Activated CD4-positive, CD25-positive, alpha-beta regulatory T cell treated with anti-CD3 and anti-CD28 coated beads, Interleukin-2, amount 50 U/mL, for 72 hours (primary cell): ENCODE results near the gene LEMD1.
A peak's percentile ranks its signal among the peaks of the same experiment; 100 is the strongest.

Experiments used
- DNase-seq: peaks from one replicate; pipeline ENCODE4 v3.0.0; 2021

Gene LEMD1

GRCh38 chr1:205353612-205354011, 68.2 kb downstream of the LEMD1 start:
- DNase-seq = no peak

GRCh38 chr1:205353191-205353590, 68.7 kb downstream of the LEMD1 start:
- DNase-seq = no peak

GRCh38 chr1:205351984-205352713, 69.7 kb downstream of the LEMD1 start:
- DNase-seq = no peak

- no peak for DNase-seq
Observed at GRCh38 chr1:205350691-205351141, 71.1 kb downstream of the LEMD1 start.

- no peak for DNase-seq
Observed at GRCh38 chr1:205350124-205350523, 71.7 kb downstream of the LEMD1 start.

GRCh38 chr1:205348554-205349487, 73.0 kb downstream of the LEMD1 start:
- DNase-seq = no peak

- no peak for DNase-seq
Observed at GRCh38 chr1:205346956-205347574, 74.8 kb downstream of the LEMD1 start.

- no peak for DNase-seq
Observed at GRCh38 chr1:205345761-205346160, 76.1 kb downstream of the LEMD1 start.

GRCh38 chr1:205344066-205344928, 77.6 kb downstream of the LEMD1 start:
- DNase-seq = peak; percentile 37

- DNase-seq = no peak
Observed at GRCh38 chr1:205343431-205344065, 78.3 kb downstream of the LEMD1 start.

GRCh38 chr1:205342986-205343385, 78.9 kb downstream of the LEMD1 start:
- no peak for DNase-seq

- no peak for DNase-seq
Observed at GRCh38 chr1:205340676-205341075, 81.2 kb downstream of the LEMD1 start.

GRCh38 chr1:205339717-205340116, 82.1 kb downstream of the LEMD1 start:
- no peak for DNase-seq

GRCh38 chr1:205339197-205339702, 82.6 kb downstream of the LEMD1 start:
- no peak for DNase-seq

GRCh38 chr1:205338011-205338410, 83.8 kb downstream of the LEMD1 start:
- no peak for DNase-seq

- no peak for DNase-seq
Observed at GRCh38 chr1:205337481-205337880, 84.4 kb downstream of the LEMD1 start.

- DNase-seq = peak; percentile 77
Observed at GRCh38 chr1:205335692-205336091, 86.2 kb downstream of the LEMD1 start.

GRCh38 chr1:205332015-205332791, 89.7 kb downstream of the LEMD1 start:
- no peak for DNase-seq
